Liver (tissue), 9 donors: Measurements from ENCODE around the gene LUC7L3. TPM values are rescaled to one million over a fixed set of nuclear protein-coding genes. Genes with fewer than 3 reads are reported as not detected.

Experiments used
- DNase-seq: peaks from one replicate; pipeline ENCODE4 v3.0.0-alpha.2; 2017; ENCODE audit warnings: low spot score
- H3K27ac ChIP-seq, 2 donors: one replicate each; pipeline ENCODE4 v1.7.0; 2013; ENCODE audit warnings: inconsistent platforms in 2 of 2, low read length in 2 of 2, control low read depth in 1 of 2, low read depth in 1 of 2, mild to moderate bottlenecking in 1 of 2
- H3K27me3 ChIP-seq, 4 donors: one replicate each; pipeline versions ENCODE4 v1.6.1 to v1.7.0; 2013; ENCODE audit warnings: low read length in 3 of 4, inconsistent platforms in 1 of 4, mild to moderate bottlenecking in 1 of 4, moderate library complexity in 1 of 4; ENCODE audit not compliant: control insufficient read depth in 4 of 4, insufficient read depth in 4 of 4
- H3K36me3 ChIP-seq, 4 donors: one replicate each; pipeline versions ENCODE4 v1.6.1 to v1.7.0; 2013; ENCODE audit warnings: low read length in 3 of 4, mild to moderate bottlenecking in 3 of 4, low read depth in 1 of 4, moderate library complexity in 1 of 4; ENCODE audit not compliant: control insufficient read depth in 4 of 4, insufficient read depth in 3 of 4
- H3K4me1 ChIP-seq, 4 donors: one replicate each; pipeline versions ENCODE4 v1.6.1 to v1.7.0; 2013; ENCODE audit warnings: low read length in 3 of 4, mild to moderate bottlenecking in 3 of 4, moderate library complexity in 1 of 4; ENCODE audit not compliant: control insufficient read depth in 4 of 4, insufficient read depth in 4 of 4
- H3K4me3 ChIP-seq, 3 donors: one replicate each; pipeline versions ENCODE4 v1.6.1 to v1.7.0; 2013; ENCODE audit warnings: low read length in 3 of 3, control low read depth in 1 of 3, low read depth in 1 of 3, mild to moderate bottlenecking in 1 of 3
- H3K9ac ChIP-seq, 2 donors: one replicate each; pipeline ENCODE4 v1.7.0; 2013; ENCODE audit warnings: low read length in 2 of 2, mild to moderate bottlenecking in 2 of 2, moderate library complexity in 2 of 2, control low read depth in 1 of 2, low read depth in 1 of 2
- H3K9me3 ChIP-seq, 4 donors: one replicate each; pipeline versions ENCODE4 v1.6.1 to v1.7.0; 2013; ENCODE audit warnings: low read length in 3 of 4; ENCODE audit not compliant: control insufficient read depth in 4 of 4
- EGR1 ChIP-seq, 2 donors: IDR thresholded peaks; 2 replicates each; pipeline ENCODE4 v1.6.1; 2016 to 2018; ENCODE audit warnings: antibody characterized with exemption in 2 of 2, low read depth in 2 of 2
- FOXA2 ChIP-seq: IDR thresholded peaks from 2 replicates; pipeline ENCODE4 v1.6.1; 2016; ENCODE audit warnings: antibody characterized with exemption
- GABPA ChIP-seq, 2 donors: IDR thresholded peaks in 1 of 2; conservative IDR thresholded peaks in 1 of 2; 2 replicates each; pipeline ENCODE4 v1.6.1; 2016; ENCODE audit warnings: antibody characterized with exemption in 2 of 2, mild to moderate bottlenecking in 1 of 2, moderate library complexity in 1 of 2
- HNF4A ChIP-seq, 2 donors: conservative IDR thresholded peaks; 2 replicates each; pipeline ENCODE4 v1.6.1; 2016; ENCODE audit warnings: antibody characterized with exemption in 2 of 2, mild to moderate bottlenecking in 2 of 2
- HNF4G ChIP-seq: IDR thresholded peaks from 2 replicates; pipeline ENCODE4 v1.6.1; 2016; ENCODE audit warnings: antibody characterized with exemption
- JUND ChIP-seq, 2 donors: IDR thresholded peaks; 2 replicates each; pipeline ENCODE4 v1.6.1; 2016; ENCODE audit warnings: antibody characterized with exemption in 2 of 2
- NR2F2 ChIP-seq: IDR thresholded peaks from 2 replicates; pipeline ENCODE4 v1.6.1; 2016; ENCODE audit warnings: antibody characterized with exemption
- RAD21 ChIP-seq, 2 donors: IDR thresholded peaks; 2 replicates each; pipeline ENCODE4 v1.6.1; 2016; ENCODE audit warnings: antibody characterized with exemption in 2 of 2, mild to moderate bottlenecking in 2 of 2
- RXRA ChIP-seq, 2 donors: IDR thresholded peaks; 2 replicates each; pipeline ENCODE4 v1.6.1; 2017 to 2018; ENCODE audit warnings: antibody characterized with exemption in 2 of 2, mild to moderate bottlenecking in 1 of 2
- SP1 ChIP-seq: IDR thresholded peaks from 2 replicates; pipeline ENCODE4 v1.6.1; 2018; ENCODE audit warnings: antibody characterized with exemption, mild to moderate bottlenecking
- TAF1 ChIP-seq: conservative IDR thresholded peaks from 2 replicates; pipeline ENCODE4 v1.6.1; 2016; ENCODE audit warnings: antibody characterized with exemption, mild to moderate bottlenecking
- YY1 ChIP-seq: IDR thresholded peaks from 2 replicates; pipeline ENCODE4 v1.6.1; 2016; ENCODE audit warnings: antibody characterized with exemption, mild to moderate bottlenecking
- WGBS: extraction: QIAGEN DNeasy Blood & Tissue Kit; methylation state at CpG from one replicate; pipeline ENCODE4 v1.1.7; 2013; 5-methylcytosine and 5-hydroxymethylcytosine counted together
- polyA plus RNA-seq, 2 donors: library from polyadenylated mRNA; stranded (reverse) in 1 of 2; unstranded in 1 of 2; fragments of 200-250 nt in 1 of 2; fragments of >200 nt in 1 of 2; fragmentation: Nextera tagmentation in 1 of 2; extraction: Ambion mirVana in 1 of 2; gene quantifications; one replicate each; pipeline versions ENCODE4 v1.2.1 to v1.2.3, GENCODE V29; 2013 to 2015
- total RNA-seq, 2 donors: library from RNA; depleted of rRNA; stranded (reverse); fragments of >200 nt; gene quantifications; one replicate each; pipeline ENCODE4 v1.2.3, GENCODE V29; 2014
- TF ChIP-seq, protein P1 (sequence below): IDR thresholded peaks from 2 replicates; pipeline ENCODE4 v1.6.1; 2016; ENCODE audit warnings: antibody characterized with exemption
- TF ChIP-seq, protein P2 (sequence below): IDR thresholded peaks from 2 replicates; pipeline ENCODE4 v1.6.1; 2016; ENCODE audit warnings: antibody characterized with exemption, mild to moderate bottlenecking
- TF ChIP-seq, protein P3 (sequence below): fragments of 150-350 bp; IDR thresholded peaks from 2 replicates; pipeline ENCODE4 v1.5.1; 2017; ENCODE audit warnings: improper control_type of control experiment, low read depth, low read length; ENCODE audit not compliant: missing input control
- TF ChIP-seq, protein P4 (sequence below): IDR thresholded peaks from 2 replicates; pipeline ENCODE4 v1.6.1; 2016; ENCODE audit warnings: antibody characterized with exemption
- donor health status: healthy.
- donor health status: healthy.
- donor health status: healthy.
- donor health status: healthy.
- donor health status: healthy.

LUC7L3 gene
- total and polyA plus RNA-seq, 4 donors = 15.5 to 126 (median 26.2) TPM

DNA sequence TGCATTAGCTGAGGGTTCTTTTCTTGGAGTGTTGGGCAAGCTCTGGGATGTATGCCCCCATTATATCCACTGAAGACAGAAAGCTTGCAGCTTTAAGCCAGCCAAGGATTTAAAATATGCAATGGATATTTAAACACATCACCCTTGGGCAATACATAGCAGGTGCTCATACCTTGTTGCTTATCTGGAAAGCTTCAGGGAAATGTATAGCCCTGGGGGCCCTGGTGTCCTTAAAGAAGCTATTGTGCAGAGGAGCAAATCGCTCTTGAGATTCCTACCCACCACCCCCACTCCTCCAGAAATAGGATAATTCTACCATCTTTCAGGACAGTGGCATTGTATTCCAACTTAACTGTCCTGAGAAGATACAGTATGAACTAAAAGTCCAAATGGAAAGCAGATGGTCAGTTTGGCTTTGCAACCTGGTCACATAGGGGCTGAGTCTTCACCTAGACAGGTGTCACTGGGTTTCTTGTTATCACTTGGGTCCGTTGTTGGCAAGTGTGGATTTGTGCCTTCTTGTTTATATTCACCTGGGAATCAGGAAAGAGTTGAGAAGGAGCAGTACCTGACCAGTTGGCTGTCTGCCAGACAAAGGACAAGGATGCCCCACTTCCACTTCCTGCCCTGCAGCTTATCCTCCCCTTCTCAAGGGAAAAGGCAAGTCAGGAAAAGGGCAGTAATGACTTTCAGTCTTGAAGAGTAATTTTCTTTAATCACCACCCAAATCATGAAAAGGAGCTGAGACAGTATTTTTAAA lies 44.5 kb downstream of the LUC7L3 start (continued):
- no peak for TF ChIP-seq NR2F2

DNA sequence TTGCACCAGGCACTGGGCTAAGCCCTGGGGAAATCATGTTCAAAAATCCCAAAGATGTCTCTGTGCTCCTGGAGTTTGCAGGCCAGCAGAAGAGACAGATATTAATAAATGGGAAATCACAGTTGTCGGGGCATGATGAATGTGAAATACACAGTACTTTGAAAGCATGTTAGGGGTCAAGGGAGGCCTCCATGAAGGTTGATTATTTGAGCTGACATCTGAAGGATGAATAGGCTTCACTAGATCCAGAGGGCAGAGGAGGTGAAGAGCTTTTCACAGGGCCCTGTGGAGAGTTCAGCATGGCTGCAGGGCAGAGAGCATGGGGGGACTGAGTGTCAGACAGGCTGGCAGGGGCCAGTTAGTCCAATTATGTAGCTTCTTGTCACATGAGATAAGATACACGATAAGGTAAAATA lies 45.3 kb downstream of the LUC7L3 start:
- Histone ChIP-seq H3K9ac (peak overlapping the region in 1 of 2 donors; percentile 32), H3K27ac (peak overlapping the region; percentile 85 to 87)
- WGBS = 61% methylated on average over 2 of the region's 2 CpGs

More for the DNA sequence above, 45.3 kb downstream of the LUC7L3 start:
- DNase-seq = no peak
- TF ChIP-seq NR2F2 (no peak), RAD21 (IDR thresholded peaks at IDR 0.05) (no peak), FOXA2 (no peak), JUND (IDR thresholded peaks at IDR 0.05) (no peak), HNF4A (conservative IDR thresholded peaks at IDR 0.05) (no peak), YY1 (no peak), TAF1 (no peak), SP1 (no peak), GABPA (IDR thresholded peaks at IDR 0.05 in 1 of 2, conservative IDR thresholded peaks at IDR 0.05 in 1 of 2) (no peak), RXRA (IDR thresholded peaks at IDR 0.05) (no peak), EGR1 (IDR thresholded peaks at IDR 0.05; ENCODE audit: low read depth in 2 of 2) (no peak), HNF4G (no peak)
- TF ChIP-seq, protein P1, sequence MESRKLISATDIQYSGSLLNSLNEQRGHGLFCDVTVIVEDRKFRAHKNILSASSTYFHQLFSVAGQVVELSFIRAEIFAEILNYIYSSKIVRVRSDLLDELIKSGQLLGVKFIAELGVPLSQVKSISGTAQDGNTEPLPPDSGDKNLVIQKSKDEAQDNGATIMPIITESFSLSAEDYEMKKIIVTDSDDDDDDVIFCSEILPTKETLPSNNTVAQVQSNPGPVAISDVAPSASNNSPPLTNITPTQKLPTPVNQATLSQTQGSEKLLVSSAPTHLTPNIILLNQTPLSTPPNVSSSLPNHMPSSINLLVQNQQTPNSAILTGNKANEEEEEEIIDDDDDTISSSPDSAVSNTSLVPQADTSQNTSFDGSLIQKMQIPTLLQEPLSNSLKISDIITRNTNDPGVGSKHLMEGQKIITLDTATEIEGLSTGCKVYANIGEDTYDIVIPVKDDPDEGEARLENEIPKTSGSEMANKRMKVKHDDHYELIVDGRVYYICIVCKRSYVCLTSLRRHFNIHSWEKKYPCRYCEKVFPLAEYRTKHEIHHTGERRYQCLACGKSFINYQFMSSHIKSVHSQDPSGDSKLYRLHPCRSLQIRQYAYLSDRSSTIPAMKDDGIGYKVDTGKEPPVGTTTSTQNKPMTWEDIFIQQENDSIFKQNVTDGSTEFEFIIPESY = no peak
- TF ChIP-seq, protein P2, sequence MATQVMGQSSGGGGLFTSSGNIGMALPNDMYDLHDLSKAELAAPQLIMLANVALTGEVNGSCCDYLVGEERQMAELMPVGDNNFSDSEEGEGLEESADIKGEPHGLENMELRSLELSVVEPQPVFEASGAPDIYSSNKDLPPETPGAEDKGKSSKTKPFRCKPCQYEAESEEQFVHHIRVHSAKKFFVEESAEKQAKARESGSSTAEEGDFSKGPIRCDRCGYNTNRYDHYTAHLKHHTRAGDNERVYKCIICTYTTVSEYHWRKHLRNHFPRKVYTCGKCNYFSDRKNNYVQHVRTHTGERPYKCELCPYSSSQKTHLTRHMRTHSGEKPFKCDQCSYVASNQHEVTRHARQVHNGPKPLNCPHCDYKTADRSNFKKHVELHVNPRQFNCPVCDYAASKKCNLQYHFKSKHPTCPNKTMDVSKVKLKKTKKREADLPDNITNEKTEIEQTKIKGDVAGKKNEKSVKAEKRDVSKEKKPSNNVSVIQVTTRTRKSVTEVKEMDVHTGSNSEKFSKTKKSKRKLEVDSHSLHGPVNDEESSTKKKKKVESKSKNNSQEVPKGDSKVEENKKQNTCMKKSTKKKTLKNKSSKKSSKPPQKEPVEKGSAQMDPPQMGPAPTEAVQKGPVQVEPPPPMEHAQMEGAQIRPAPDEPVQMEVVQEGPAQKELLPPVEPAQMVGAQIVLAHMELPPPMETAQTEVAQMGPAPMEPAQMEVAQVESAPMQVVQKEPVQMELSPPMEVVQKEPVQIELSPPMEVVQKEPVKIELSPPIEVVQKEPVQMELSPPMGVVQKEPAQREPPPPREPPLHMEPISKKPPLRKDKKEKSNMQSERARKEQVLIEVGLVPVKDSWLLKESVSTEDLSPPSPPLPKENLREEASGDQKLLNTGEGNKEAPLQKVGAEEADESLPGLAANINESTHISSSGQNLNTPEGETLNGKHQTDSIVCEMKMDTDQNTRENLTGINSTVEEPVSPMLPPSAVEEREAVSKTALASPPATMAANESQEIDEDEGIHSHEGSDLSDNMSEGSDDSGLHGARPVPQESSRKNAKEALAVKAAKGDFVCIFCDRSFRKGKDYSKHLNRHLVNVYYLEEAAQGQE = no peak
- TF ChIP-seq, protein P3, sequence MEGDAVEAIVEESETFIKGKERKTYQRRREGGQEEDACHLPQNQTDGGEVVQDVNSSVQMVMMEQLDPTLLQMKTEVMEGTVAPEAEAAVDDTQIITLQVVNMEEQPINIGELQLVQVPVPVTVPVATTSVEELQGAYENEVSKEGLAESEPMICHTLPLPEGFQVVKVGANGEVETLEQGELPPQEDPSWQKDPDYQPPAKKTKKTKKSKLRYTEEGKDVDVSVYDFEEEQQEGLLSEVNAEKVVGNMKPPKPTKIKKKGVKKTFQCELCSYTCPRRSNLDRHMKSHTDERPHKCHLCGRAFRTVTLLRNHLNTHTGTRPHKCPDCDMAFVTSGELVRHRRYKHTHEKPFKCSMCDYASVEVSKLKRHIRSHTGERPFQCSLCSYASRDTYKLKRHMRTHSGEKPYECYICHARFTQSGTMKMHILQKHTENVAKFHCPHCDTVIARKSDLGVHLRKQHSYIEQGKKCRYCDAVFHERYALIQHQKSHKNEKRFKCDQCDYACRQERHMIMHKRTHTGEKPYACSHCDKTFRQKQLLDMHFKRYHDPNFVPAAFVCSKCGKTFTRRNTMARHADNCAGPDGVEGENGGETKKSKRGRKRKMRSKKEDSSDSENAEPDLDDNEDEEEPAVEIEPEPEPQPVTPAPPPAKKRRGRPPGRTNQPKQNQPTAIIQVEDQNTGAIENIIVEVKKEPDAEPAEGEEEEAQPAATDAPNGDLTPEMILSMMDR = no peak
- TF ChIP-seq, protein P4, sequence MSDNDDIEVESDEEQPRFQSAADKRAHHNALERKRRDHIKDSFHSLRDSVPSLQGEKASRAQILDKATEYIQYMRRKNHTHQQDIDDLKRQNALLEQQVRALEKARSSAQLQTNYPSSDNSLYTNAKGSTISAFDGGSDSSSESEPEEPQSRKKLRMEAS = no peak
- no peak overlapping the region for H3K4me3 ChIP-seq
- H3K4me1 ChIP-seq = peaks cover 10 to 54% (median 40%) of the 10 kb centered on the region in 4 donors
- no peaks in the 10 kb centered on the region for H3K27me3 ChIP-seq
- H3K36me3 ChIP-seq = no peaks in the 10 kb centered on the region
- H3K9me3 ChIP-seq = no peaks in the 10 kb centered on the region
